Activated CD4-positive, CD25-positive, alpha-beta regulatory T cell treated with anti-CD3 and anti-CD28 coated beads, Interleukin-2, amount 50 U/mL, for 72 hours (primary cell): Measurements from ENCODE around the gene HACD1.

ENCODE experiments used
- DNase-seq: peaks from one replicate; pipeline ENCODE4 v3.0.0; 2021

HACD1 gene

DNA sequence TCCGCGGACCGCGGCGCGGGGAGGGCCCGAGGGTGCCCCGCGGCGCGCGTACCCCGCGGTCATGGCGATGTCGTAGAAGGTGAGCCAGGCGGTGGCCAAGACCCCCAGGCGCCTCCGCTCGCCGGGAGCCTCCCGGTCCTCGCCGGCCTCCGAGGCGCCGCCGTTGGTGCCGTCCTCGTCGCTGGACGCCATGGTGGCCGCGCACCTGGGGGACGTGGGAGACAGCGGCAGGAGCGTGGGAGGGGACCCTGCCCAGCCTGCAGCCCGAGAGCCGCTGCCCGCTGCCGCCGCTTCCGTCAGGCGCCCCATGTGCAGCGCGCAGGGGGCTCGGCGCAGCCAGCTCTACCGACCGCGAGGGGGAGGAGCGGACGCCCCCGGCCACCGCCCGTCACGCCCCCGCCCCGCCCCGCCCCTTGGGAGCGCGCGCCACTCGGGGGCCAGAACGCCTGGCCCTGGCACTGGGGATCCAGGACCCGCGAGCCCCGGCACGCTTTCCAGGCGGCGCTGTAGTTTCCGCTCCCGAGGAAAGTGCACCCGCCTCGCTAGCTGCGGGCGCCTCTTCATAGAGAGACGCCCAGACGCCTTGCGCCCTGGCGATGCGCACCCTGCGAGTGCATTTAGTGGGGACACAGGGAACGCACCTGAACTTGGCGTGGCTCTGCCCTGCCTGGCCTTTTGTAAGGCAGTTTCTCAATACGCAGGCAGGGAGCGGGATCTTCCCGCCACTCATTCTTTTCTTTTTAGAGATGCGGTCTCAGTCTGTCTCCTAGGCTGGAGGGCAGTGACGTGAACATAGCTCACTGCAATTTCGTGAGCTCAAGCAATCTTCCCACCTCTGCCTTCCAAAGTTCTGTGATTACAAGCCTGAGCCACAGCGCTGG is at the start of gene HACD1:
TSS of gene HACD1 (minus strand) at position 344 of the 881 bp plus-strand sequence. CDS start at position 309, 35 bp downstream.
- DNase-seq = peak; percentile 62

DNA sequence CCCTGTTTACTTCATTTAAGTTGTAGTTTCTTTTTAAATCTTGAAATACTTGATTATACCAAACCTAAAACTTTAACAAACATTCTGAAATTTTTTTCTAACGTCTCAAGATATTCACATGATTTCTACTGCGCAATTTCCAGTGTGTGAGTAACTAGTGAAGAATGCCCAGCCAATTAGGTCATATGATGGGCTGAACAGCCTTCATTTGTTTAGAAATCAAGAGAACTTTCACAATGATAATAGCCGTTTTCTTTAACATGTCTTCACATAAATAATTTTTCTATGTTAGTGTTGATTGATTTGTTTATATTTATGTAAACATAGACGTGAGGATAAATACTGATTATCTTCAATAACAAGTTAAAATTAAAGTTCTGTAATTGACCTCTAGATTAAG is 48.6 kb upstream of the HACD1 start:
- DNase-seq = no peak

DNA sequence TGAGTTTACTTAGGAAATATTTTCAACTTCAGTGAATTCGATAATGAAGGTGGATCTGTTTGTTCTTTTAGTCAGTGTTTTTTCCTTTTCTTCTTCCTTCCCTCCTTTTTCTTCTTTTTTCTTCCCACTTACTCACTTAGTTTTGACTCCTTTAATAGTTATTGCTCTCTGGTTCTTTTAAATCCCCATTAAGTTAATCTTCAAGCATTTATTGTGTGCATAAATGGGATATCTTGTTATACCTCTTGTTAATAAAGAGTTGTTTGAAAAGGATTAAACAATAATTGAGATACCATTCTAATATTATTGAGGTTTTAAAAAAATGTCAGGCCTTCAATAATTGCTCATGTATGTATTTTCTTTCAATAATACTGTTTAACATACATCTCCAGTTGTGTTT is 46.3 kb upstream of the HACD1 start:
- DNase-seq = no peak

- no peak for DNase-seq
Measured at GRCh38 chr10:17662193-17663138, 45.3 kb upstream of the HACD1 start.

GRCh38 chr10:17661510-17661909 is 44.3 kb upstream of the HACD1 start:
- DNase-seq = no peak

GRCh38 chr10:17660921-17661320 is 43.7 kb upstream of the HACD1 start:
- DNase-seq = no peak

- DNase-seq = no peak
Measured at GRCh38 chr10:17659365-17659764, 42.2 kb upstream of the HACD1 start.

- DNase-seq = no peak
Measured at GRCh38 chr10:17657103-17657500, 39.9 kb upstream of the HACD1 start.

- DNase-seq = no peak
Measured at GRCh38 chr10:17655567-17656146, 38.5 kb upstream of the HACD1 start.

DNA sequence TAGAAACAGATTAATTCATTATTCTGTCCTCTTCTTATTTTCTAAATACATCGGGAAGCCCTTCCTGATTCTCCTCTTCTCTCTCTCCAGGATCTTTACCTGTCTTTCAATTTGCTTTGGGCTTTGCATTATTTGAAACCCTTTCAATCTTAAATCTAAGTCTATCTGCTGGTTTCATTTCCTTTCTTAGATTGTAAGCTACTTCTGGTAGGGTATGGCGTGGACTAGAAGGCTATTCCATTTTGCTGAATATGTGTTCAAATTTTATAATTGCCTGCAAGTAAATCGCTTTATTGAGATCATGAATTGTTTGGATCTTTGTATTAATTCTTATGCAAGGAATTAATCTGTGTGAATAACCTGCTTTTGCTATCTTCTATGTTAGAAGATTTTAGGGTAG is 37.8 kb upstream of the HACD1 start:
- no peak for DNase-seq

DNA sequence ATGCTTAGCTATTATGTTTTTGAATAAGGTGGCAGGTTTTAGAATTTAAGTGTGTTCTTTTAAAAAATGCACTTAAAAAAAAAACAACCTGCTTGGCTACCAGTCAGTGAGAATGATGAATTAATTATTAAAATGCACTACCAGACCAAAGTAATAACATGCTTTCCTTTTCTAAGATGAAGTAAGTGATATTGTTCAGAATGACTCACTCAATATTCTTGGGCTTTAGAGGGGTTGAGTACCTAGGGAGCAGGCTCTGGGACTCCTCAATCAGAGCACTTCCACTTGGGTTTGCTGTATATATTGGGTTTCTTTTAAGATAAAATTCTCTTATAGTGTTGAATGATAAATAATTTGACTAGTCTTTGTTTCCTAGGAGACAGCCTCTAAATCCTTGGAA is 35.4 kb upstream of the HACD1 start:
- no peak for DNase-seq

DNA sequence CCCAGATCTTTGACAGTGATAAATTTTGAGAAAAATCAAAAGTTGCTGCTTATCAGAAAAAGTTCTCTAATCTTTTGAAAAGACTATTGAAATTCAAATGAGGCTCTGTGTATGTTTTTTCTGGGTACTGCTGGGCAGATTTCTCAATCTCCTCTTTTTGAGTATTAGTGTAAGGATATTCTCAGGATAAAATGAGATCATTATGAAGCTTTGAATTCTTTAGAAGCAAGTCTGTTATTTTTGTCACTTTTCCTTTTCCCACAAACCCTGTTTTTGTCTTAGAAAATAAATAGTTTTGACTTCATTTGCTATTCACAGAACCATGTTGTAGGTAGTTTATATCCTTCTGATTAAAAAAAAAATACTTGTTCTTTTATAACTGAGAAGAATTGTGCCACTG is 34.7 kb upstream of the HACD1 start:
- DNase-seq = no peak

- DNase-seq = no peak
Measured at GRCh38 chr10:17650416-17650815, 33.2 kb upstream of the HACD1 start.

GRCh38 chr10:17649836-17650235 is 32.7 kb upstream of the HACD1 start:
- DNase-seq = no peak

DNA sequence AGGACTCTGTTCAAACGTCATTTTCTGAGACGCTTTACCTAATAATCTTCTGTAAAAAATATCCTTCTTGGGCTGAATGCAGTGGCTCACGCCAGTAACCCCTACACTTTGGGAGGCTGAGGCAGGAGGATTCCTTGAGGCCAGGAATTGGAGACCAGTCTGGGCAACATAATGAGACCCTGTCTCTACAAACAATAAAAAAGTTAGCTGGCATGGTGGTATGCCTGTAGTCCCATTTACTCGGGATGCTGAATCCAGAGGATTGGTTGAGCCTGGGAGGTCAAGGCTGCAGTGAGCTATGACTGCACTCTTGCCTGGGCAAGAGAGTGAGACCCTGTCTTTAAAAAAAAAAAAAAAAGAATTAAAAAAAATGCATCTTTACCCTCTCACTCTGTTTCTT is 31.9 kb upstream of the HACD1 start:
- no peak for DNase-seq

DNA sequence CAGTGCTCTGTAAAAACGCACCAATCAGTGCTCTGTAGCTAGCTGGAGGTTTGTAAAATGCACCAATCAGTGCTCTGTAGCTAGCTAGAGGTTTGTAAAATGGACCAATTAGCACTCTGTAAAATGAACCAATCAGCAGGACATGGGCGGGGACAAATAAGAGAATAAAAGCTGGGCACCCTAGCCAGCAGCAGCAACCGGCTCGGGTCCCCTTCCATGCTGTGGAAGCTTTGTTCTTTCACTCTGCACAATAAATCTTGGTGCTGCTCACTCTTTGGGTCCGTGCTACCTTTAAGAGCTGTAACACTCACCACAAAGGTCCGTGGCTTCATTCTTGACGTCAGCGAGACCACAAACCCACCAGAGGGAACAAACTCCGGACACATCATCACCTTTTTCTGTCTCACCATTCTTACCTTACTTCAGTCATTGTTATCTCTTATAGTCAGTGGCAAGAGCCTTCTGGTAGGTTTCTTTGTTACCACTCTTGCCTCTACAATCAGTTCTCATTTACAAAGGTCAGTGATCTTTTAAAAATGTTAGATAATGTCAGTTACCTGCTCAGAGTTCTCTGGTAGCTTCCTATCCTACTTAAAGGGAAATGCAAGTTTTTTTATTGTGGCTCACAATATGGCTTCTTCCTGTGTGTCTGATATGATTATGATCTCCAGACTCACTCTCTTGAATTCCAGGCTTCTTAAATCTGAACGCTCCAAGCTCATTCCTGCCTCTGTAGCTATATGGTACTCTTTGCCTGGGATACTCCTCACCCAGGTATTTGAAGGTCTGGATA is 31.3 kb upstream of the HACD1 start:
- peak; percentile 66 for DNase-seq

DNA sequence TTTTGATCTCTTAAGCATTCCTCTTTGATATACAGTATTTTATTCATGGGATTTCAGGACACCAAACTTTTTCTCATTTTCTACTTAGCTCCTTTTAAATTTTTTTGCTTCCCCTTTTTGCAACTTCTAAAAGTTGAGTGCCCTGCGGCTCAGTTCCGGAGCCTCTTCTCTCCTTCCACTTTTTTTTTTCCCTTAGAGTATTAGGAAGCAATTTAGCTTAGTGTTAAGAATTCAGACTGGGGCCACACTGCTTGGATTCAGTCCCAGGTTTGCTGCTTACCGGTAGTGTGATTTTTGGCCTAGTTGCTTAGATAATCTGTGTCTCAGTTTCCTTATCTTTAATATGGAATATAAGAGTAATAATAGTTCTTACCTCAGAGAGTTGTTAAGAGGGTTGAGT is 30.2 kb upstream of the HACD1 start:
- no peak for DNase-seq

DNA sequence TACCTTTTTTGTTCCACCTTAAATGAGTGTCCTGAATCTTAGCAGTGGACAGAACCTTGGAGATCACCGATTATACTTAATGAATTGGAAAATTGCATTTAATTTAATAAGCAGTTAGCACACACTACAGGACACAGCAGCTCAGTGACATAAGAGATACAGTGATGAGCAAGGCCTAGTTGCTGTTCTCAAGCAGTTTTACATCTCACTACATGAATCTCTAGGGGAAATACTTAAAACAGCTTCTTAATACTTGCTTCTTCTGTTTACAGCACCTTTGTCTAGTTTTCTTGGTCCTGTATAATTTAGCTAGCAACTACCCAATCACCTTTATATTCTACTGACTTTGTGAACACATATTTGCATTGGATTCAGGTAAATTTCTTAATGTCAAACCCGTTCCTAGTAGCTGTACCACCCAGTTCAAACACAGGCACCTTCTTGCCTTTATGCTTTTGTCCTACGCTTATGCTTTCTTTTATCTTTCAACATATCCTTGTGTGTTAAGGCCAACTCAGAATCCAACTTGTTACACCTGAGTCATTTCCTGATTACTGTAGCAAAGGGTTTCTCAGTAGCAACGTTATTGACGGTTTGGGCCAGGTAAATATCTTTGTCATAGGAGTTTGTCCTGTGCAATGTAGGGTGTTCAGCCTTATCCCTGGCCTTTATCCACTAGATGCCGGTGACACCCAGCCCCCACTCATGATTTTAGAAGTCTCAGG is 28.6 kb upstream of the HACD1 start:
- no peak for DNase-seq

- no peak for DNase-seq
Measured at GRCh38 chr10:17644485-17644943, 27.3 kb upstream of the HACD1 start.

DNA sequence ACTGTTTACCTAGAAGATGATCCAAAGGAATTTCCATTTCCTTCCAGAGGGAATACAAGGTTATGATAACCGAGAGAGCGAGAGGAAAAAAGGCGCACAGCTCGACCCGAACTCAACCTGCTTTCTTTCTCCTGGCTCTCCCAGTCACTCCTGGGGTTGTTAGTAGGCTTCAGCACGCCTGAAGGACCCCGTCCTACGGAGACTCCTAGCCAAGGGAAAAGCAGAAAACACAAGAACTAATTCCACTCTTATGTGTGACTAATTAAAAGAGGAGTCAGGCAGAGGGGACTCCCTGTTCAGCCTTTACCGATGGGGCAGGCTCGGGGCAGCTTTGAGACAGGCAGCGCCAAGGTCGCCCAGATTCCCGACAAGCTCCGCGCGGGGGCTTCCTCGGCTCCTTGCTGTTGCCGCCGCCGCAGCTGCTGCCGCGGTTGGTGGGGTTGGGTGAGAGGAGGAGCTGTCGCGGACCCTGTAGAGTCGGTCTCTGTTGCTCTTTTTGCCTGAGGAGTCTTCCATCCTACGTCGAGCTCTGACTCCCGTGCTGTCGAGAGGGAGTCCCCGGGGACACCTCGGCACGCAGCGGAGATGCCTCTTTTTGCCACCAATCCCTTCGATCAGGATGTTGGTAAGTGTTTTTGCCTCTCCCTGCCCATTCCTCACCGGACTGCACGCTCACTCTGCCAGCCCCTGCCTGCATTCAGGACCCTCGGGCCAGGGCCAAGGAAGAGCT is 26.7 kb upstream of the HACD1 start, which contains the start of gene STAM:
TSS of gene STAM (plus strand) at position 397 of the 730 bp plus-strand sequence. CDS start at position 586, 189 bp downstream.
- peak; percentile 91 for DNase-seq

DNA sequence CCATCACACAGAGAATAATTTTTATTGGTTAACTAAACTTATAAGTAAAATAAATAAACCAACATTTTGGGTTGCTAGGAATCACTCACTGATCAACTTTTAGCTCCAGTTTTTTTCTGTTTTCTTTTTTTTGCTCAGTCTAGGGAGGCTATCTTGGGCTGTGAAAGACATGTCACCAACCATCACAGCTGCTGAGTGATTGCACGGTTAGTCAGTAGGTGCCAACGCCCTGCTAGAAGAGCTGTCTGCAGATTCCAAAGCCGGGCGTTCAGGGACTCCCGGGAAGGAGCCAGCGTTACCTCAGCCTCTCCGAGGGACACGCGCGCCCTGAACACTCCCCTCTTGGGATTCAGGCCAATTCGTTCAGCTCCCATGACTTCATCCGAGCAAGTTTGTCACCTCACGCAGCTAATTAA is 26.2 kb upstream of the HACD1 start:
- DNase-seq = peak; percentile 48
